Panc1 (cell line): ENCODE measurements around the gene PHKB. TPM values are rescaled to one million over a fixed set of nuclear protein-coding genes. Genes with fewer than 3 reads are reported as not detected.

Source experiments
- ATAC-seq: fragments of 200-7000 bp; cut with Tn5 transposase; 2 replicates; pipeline ENCODE4 v1.9.1; 2020; ENCODE audit warnings: mild to moderate bottlenecking, moderate library complexity
- BruUV-seq: library from RNA; stranded (reverse); fragments of 400-500 nt; replicated peaks from 2 replicates; lab custom pipeline; 2021; lab: Mats Ljungman, UMichigan
- CTCF ChIA-PET: fragments of 300-600 bp; sonication (Branson Sonifier 250); formaldehyde crosslinking; loops from one replicate; lab custom pipeline; 2022; ENCODE audit warnings: antibody characterized with exemption; lab: Charles Lee
- POLR2A ChIA-PET: fragments of 300-600 bp; sonication (Branson Sonifier 250); formaldehyde crosslinking; loops from one replicate; lab custom pipeline; 2022; ENCODE audit warnings: antibody characterized with exemption; lab: Charles Lee
- DNase-seq: peaks from one replicate; pipeline ENCODE4 v3.0.0-alpha.2; 2010; ENCODE audit warnings: low read depth, low spot score
- H3K27ac ChIP-seq: 2 replicates; pipeline ENCODE4 v1.5.1; 2011; ENCODE audit warnings: mild to moderate bottlenecking, low read length, inconsistent platforms
- H3K27me3 ChIP-seq: fragments of 200-500 bp; sonication (Bioruptor generic); 2 replicates; pipeline ENCODE4 v1.6.0; 2014; ENCODE audit warnings: low read length, inconsistent platforms; ENCODE audit not compliant: control insufficient read depth, insufficient read depth
- H3K36me3 ChIP-seq: fragments of 200-500 bp; sonication (Bioruptor generic); 2 replicates; pipeline ENCODE4 v1.5.1; 2014; ENCODE audit warnings: inconsistent platforms, mild to moderate bottlenecking, low read length, moderate library complexity; ENCODE audit not compliant: control insufficient read depth, insufficient read depth
- H3K4me1 ChIP-seq: 2 replicates; pipeline ENCODE4 v1.5.1; 2011; ENCODE audit warnings: inconsistent platforms, mild to moderate bottlenecking, low read length, moderate library complexity; ENCODE audit not compliant: control insufficient read depth, insufficient read depth
- H3K4me3 ChIP-seq, 2 experiments: 2 replicates each; pipeline ENCODE4 v1.5.1; 2011 to 2012; ENCODE audit warnings: low read depth in 2 of 2, low read length in 2 of 2, mild to moderate bottlenecking in 2 of 2, inconsistent platforms in 1 of 2, moderate library complexity in 1 of 2
- H3K9me3 ChIP-seq: fragments of 200-500 bp; sonication (Bioruptor generic); 2 replicates; pipeline ENCODE4 v1.5.1; 2014; ENCODE audit warnings: low read depth, mild to moderate bottlenecking, inconsistent platforms, low read length, moderate library complexity; ENCODE audit not compliant: control insufficient read depth, insufficient read depth
- POLR2AphosphoS5 ChIP-seq: IDR thresholded peaks from 2 replicates; pipeline ENCODE4 v1.6.1; 2012; ENCODE audit warnings: mild to moderate bottlenecking, low read depth, low read length, moderate library complexity
- SIN3A ChIP-seq: IDR thresholded peaks from 2 replicates; pipeline ENCODE4 v1.6.1; 2012; ENCODE audit warnings: low read depth, mild to moderate bottlenecking, low read length, moderate library complexity, borderline replicate concordance; ENCODE audit not compliant: insufficient read depth
- TCF7L2 ChIP-seq: IDR thresholded peaks from 2 replicates; pipeline ENCODE4 v1.6.1; 2011; ENCODE audit warnings: mild to moderate bottlenecking, low read depth, low read length, inconsistent platforms
- in situ Hi-C: cut with HindIII; loops from 2 replicates; pipeline ENCODE4 v1.10.0; 2016; ENCODE audit warnings: low sequenced_read_pairs, low pct_unique_long_range_greater_than_20kb
- intact Hi-C: fragments of 100-400 bp; cut with micrococcal nuclease; formaldehyde crosslinking; loops from one replicate; pipeline ENCODE4 v1.10.0; 2022; ENCODE audit not compliant: unreplicated experiment
- total RNA-seq: library from RNA; stranded (reverse); gene quantifications from one replicate; pipeline ENCODE4 v1.2.1, GENCODE V29; 2021; ENCODE audit not compliant: unreplicated experiment
- TF ChIP-seq, protein P1 (sequence below): fragments of 450-650 bp; IDR thresholded peaks from 2 replicates; pipeline ENCODE4 v1.5.1; 2017; ENCODE audit warnings: mild to moderate bottlenecking
- TF ChIP-seq, protein P2 (sequence below), 2 experiments: IDR thresholded peaks; 2 replicates each; pipeline ENCODE4 v1.6.1; 2011 to 2012; ENCODE audit warnings: low read depth in 2 of 2, control low read depth in 1 of 2, low read length in 1 of 2, mild to moderate bottlenecking in 1 of 2, moderate library complexity in 1 of 2; ENCODE audit not compliant: insufficient read depth in 1 of 2

The PHKB gene
- total RNA-seq, 1 experiment from 2014 or later = 29.5 TPM

DNA sequence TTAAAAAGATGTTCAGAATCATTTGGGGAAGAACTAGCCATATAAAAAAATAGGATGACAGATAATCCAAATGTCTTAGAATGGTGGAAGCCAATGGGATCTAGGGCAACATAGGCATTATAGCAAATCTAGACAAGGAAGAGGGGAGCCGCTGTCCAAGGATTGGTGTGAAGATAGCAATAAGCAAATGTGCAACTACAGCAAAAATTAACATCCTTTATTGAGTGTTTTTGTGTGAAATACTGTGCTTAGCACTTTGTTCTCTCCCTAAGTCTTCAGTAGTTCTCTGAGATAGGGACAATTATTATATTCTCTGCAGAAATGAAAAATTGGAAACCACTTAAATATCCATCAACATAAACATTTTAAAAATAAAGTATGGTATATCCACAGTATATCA is 177.0 kb downstream of the PHKB start:
- TF ChIP-seq, protein P1, sequence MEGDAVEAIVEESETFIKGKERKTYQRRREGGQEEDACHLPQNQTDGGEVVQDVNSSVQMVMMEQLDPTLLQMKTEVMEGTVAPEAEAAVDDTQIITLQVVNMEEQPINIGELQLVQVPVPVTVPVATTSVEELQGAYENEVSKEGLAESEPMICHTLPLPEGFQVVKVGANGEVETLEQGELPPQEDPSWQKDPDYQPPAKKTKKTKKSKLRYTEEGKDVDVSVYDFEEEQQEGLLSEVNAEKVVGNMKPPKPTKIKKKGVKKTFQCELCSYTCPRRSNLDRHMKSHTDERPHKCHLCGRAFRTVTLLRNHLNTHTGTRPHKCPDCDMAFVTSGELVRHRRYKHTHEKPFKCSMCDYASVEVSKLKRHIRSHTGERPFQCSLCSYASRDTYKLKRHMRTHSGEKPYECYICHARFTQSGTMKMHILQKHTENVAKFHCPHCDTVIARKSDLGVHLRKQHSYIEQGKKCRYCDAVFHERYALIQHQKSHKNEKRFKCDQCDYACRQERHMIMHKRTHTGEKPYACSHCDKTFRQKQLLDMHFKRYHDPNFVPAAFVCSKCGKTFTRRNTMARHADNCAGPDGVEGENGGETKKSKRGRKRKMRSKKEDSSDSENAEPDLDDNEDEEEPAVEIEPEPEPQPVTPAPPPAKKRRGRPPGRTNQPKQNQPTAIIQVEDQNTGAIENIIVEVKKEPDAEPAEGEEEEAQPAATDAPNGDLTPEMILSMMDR = no peak
- no peak for TF ChIP-seq POLR2AphosphoS5
- TF ChIP-seq, protein P2, sequence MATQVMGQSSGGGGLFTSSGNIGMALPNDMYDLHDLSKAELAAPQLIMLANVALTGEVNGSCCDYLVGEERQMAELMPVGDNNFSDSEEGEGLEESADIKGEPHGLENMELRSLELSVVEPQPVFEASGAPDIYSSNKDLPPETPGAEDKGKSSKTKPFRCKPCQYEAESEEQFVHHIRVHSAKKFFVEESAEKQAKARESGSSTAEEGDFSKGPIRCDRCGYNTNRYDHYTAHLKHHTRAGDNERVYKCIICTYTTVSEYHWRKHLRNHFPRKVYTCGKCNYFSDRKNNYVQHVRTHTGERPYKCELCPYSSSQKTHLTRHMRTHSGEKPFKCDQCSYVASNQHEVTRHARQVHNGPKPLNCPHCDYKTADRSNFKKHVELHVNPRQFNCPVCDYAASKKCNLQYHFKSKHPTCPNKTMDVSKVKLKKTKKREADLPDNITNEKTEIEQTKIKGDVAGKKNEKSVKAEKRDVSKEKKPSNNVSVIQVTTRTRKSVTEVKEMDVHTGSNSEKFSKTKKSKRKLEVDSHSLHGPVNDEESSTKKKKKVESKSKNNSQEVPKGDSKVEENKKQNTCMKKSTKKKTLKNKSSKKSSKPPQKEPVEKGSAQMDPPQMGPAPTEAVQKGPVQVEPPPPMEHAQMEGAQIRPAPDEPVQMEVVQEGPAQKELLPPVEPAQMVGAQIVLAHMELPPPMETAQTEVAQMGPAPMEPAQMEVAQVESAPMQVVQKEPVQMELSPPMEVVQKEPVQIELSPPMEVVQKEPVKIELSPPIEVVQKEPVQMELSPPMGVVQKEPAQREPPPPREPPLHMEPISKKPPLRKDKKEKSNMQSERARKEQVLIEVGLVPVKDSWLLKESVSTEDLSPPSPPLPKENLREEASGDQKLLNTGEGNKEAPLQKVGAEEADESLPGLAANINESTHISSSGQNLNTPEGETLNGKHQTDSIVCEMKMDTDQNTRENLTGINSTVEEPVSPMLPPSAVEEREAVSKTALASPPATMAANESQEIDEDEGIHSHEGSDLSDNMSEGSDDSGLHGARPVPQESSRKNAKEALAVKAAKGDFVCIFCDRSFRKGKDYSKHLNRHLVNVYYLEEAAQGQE (IDR thresholded peaks at IDR 0.05; ENCODE audit: insufficient read depth in 1 of 2, low read depth in 2 of 2, low read length in 1 of 2) = no peak
- TF ChIP-seq TCF7L2 = no peak
- no peak for TF ChIP-seq SIN3A
- no peaks in the 10 kb centered on the region for H3K9me3 ChIP-seq
- no peak for ATAC-seq
- no peaks in the 10 kb centered on the region; the same call in 1 of the 2 replicates for H3K36me3 ChIP-seq
- POLR2A ChIA-PET = no interaction called here
- H3K27me3 ChIP-seq = no peaks in the 10 kb centered on the region
- CTCF ChIA-PET = no interaction called here
- intact Hi-C loops = no loop called here
- no peaks in the 10 kb centered on the region for H3K4me1 ChIP-seq
- no peak overlapping the region for H3K27ac ChIP-seq
- H3K4me3 ChIP-seq = no peak overlapping the region
- no peak for DNase-seq
- no TSS peak for BruUV-seq
- in situ Hi-C loops = no loop called here

DNA sequence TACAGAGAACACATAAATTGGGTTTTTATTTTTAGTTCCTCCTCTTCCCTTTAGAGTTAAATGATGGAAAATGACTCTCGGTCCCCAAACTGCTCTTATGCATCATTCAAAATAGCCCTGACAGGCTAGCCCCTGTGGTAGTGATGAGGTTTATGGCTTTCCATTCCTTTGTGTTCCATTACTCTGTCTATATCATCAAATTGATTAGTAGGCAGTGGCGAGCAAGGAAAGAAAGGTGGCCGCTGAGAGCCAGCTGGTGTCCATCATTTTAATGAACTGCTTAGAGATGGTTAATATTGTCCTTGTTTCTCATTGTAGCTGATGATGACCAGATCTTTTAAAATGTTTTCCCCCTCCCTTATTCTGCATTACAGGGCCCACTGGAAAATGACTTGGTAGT is 179.5 kb downstream of the PHKB start:
- Histone ChIP-seq H3K4me3 (no peak overlapping the region), H3K27ac (no peak overlapping the region), H3K4me1 (no peaks in the 10 kb centered on the region), H3K36me3 (no peaks in the 10 kb centered on the region; the same call in 1 of the 2 replicates), H3K27me3 (no peaks in the 10 kb centered on the region), H3K9me3 (no peaks in the 10 kb centered on the region)
- in situ Hi-C loops = no loop called here
- no peak for DNase-seq
- CTCF ChIA-PET = no interaction called here
- no peak for ATAC-seq
- BruUV-seq = no TSS peak
- TF ChIP-seq, protein P1 = no peak
- TF ChIP-seq SIN3A (no peak), POLR2AphosphoS5 (no peak), TCF7L2 (no peak)
- TF ChIP-seq, protein P2 (IDR thresholded peaks at IDR 0.05; ENCODE audit: insufficient read depth in 1 of 2, low read depth in 2 of 2, low read length in 1 of 2) = no peak
- POLR2A ChIA-PET = no interaction called here
- intact Hi-C loops = no loop called here
